Spleen (tissue), 11 donors: ENCODE results near the gene TUBA4B. TPM values are rescaled to one million over a fixed set of nuclear protein-coding genes. Genes with fewer than 3 reads are reported as not detected.

Source experiments
- DNase-seq: peaks from one replicate; pipeline ENCODE4 v3.0.0-alpha.2; 2020
- H3K27ac ChIP-seq, 8 donors: fragments of 200-600 bp; sonication (generic) in 7 of 8; 1 replicate in 4 of 8; 2 replicates in 4 of 8; pipeline versions ENCODE4 v1.5.0 to v1.8.0; 2016 to 2021; ENCODE audit warnings: inconsistent platforms in 4 of 8, mild to moderate bottlenecking in 4 of 8, moderate library complexity in 1 of 8
- H3K27me3 ChIP-seq, 7 donors: fragments of 200-600 bp; sonication (generic) in 6 of 7; replicated peaks in 1 of 7; 1 replicate in 4 of 7; 2 replicates in 3 of 7; pipeline versions ENCODE4 v1.5.0 to v1.8.0; 2016 to 2021; ENCODE audit warnings: inconsistent platforms in 3 of 7, mild to moderate bottlenecking in 1 of 7
- H3K36me3 ChIP-seq, 6 donors: fragments of 200-600 bp; sonication (generic) in 5 of 6; 1 replicate in 4 of 6; 2 replicates in 2 of 6; pipeline versions ENCODE4 v1.5.0 to v1.8.0; 2016 to 2021; ENCODE audit warnings: inconsistent platforms in 2 of 6
- H3K4me1 ChIP-seq, 6 donors: fragments of 200-600 bp; sonication (generic) in 5 of 6; 1 replicate in 3 of 6; 2 replicates in 3 of 6; pipeline versions ENCODE4 v1.5.0 to v1.8.0; 2016 to 2021; ENCODE audit warnings: inconsistent platforms in 3 of 6
- H3K4me3 ChIP-seq, 8 donors: fragments of 200-600 bp; sonication (generic) in 7 of 8; 1 replicate in 4 of 8; 2 replicates in 4 of 8; pipeline versions ENCODE4 v1.5.0 to v1.8.0; 2016 to 2021; ENCODE audit warnings: inconsistent platforms in 4 of 8, mild to moderate bottlenecking in 4 of 8, moderate library complexity in 2 of 8
- H3K9me3 ChIP-seq, 8 donors: fragments of 200-600 bp; sonication (generic) in 7 of 8; 1 replicate in 4 of 8; 2 replicates in 4 of 8; pipeline versions ENCODE4 v1.5.0 to v1.8.0; 2016 to 2021; ENCODE audit warnings: inconsistent platforms in 4 of 8
- CTCF ChIP-seq, 11 experiments: fragments of 200-600 bp in 7 of 11; fragments of 450-650 bp in 4 of 11; sonication (generic) in 4 of 11; IDR thresholded peaks in 8 of 11; conservative IDR thresholded peaks in 3 of 11; 1 replicate in 7 of 11; 2 replicates in 4 of 11; pipeline versions ENCODE4 v1.4.0 to v1.8.0; 2016 to 2021; ENCODE audit warnings: antibody characterized with exemption in 11 of 11, inconsistent platforms in 4 of 11, mild to moderate bottlenecking in 1 of 11
- POLR2A ChIP-seq, 3 donors: fragments of 450-650 bp; IDR thresholded peaks; one replicate each; pipeline ENCODE4 v1.5.1; 2017; ENCODE audit warnings: antibody characterized with exemption in 3 of 3, mild to moderate bottlenecking in 1 of 3
- POLR2AphosphoS5 ChIP-seq, 3 donors: sonication (generic); formaldehyde crosslinking; IDR thresholded peaks; one replicate each; pipeline ENCODE4 v1.5.1; 2017; ENCODE audit warnings: antibody characterized with exemption in 3 of 3
- WGBS, 5 donors: extraction: QIAGEN DNeasy Blood & Tissue Kit in 3 of 5; methylation state at CpG; one replicate each; pipeline versions ENCODE4 v1.1.5 to v1.1.7; 2013 to 2018; 5-methylcytosine and 5-hydroxymethylcytosine counted together
- intact Hi-C: fragments of 100-400 bp; cut with DNase I; formaldehyde crosslinking; loops from one replicate; pipeline ENCODE4 v1.15.0; 2023; ENCODE audit warnings: low total_unique reads
- polyA plus RNA-seq, 3 donors: library from polyadenylated mRNA; stranded (reverse); fragments of 200-250 nt; gene quantifications; one replicate each; pipeline ENCODE4 v1.2.1, GENCODE V29; 2013
- total RNA-seq, 7 donors: library from RNA; depleted of rRNA in 3 of 7; stranded (reverse); fragments of >200 nt in 3 of 7; fragmentation: NEBNext Ultra II Directional in 4 of 7; extraction: Animal tissue kit (Norgen Biotek cat#: 25700) in 4 of 7; gene quantifications; one replicate each; pipeline versions ENCODE4 v1.1.0 to v1.2.1, GENCODE V29; 2016 to 2021
- donor health status: healthy with polysubstance abuse.
- donor health status: DM: no; HTN: no; CAD: no; lungs with moderate emphysema.
- donor health status: DM: no; HTN: no; CAD: no.
- donor health status: Bipolar disorder and iron deficiency.
- donor health status: healthy.
- donor health status: DM: no; HTN: no; CAD: no.
- donor health status: DM: yes; HTN: yes; CAD: no.

TUBA4B gene
- total and polyA plus RNA-seq, 10 donors, result not detected

- intact Hi-C loops, result no loop called here
- WGBS, 5 donors, result 84 to 96% (median 92%) methylated on average over 8 of the region's 8 CpGs
Observed at GRCh38 chr2:219281588-219281987, 28.5 kb downstream of the TUBA4B start.

GRCh38 chr2:219282375-219282774 lies 29.3 kb downstream of the TUBA4B start:
- TF ChIP-seq POLR2AphosphoS5 (IDR thresholded peaks at IDR 0.05), result no peak
- TF ChIP-seq POLR2A (IDR thresholded peaks at IDR 0.05), result no peak
- no peak for TF ChIP-seq CTCF (IDR thresholded peaks at IDR 0.05 in 8 of 11, conservative IDR thresholded peaks at IDR 0.05 in 3 of 11)
- peaks cover 26 to 85% (median 50%) of the 10 kb centered on the region in 6 donors for H3K4me1 ChIP-seq
- peaks cover 0 to 67% (median 49%) of the 10 kb centered on the region in 6 donors for H3K36me3 ChIP-seq
- no peak for DNase-seq
- no peaks in the 10 kb centered on the region for H3K27me3 ChIP-seq
- WGBS, 5 donors, result 85 to 93% (median 90%) methylated on average over 5 of the region's 5 CpGs
- peak overlapping the region in 6 of 8 donors; percentile 20 to 99 (median 50) for H3K27ac ChIP-seq
- H3K4me3 ChIP-seq, result no peak overlapping the region
- H3K9me3 ChIP-seq, result no peaks in the 10 kb centered on the region
- intact Hi-C loops, result no loop called here

More at GRCh38 chr2:219281588-219281987, 28.5 kb downstream of the TUBA4B start:
- no peak for TF ChIP-seq CTCF (IDR thresholded peaks at IDR 0.05 in 8 of 11, conservative IDR thresholded peaks at IDR 0.05 in 3 of 11)
- no peaks in the 10 kb centered on the region for H3K9me3 ChIP-seq
- no peaks in the 10 kb centered on the region for H3K27me3 ChIP-seq
- H3K27ac ChIP-seq, result peak overlapping the region in 4 of 8 donors; percentile 2 to 99 (median 32)
- H3K4me1 ChIP-seq, result peaks cover 26 to 88% (median 53%) of the 10 kb centered on the region in 6 donors
- peak; percentile 72 for DNase-seq
- no peak overlapping the region for H3K4me3 ChIP-seq
- peaks cover 0 to 63% (median 49%) of the 10 kb centered on the region in 6 donors for H3K36me3 ChIP-seq

GRCh38 chr2:219282943-219283581 lies 30.0 kb downstream of the TUBA4B start:
- intact Hi-C loops, result no loop called here
- Histone ChIP-seq H3K27me3 (no peaks in the 10 kb centered on the region), H3K4me3 (no peak overlapping the region), H3K9me3 (no peaks in the 10 kb centered on the region), H3K4me1 (peaks cover 20 to 78% (median 43%) of the 10 kb centered on the region in 6 donors), H3K27ac (peak overlapping the region in 6 of 8 donors; percentile 20 to 58 (median 44)), H3K36me3 (peaks cover 0 to 67% (median 49%) of the 10 kb centered on the region in 6 donors)
- WGBS, 5 donors, result 87 to 94% (median 90%) methylated on average over 16 to 17 of the region's 17 CpGs
- TF ChIP-seq CTCF (IDR thresholded peaks at IDR 0.05 in 8 of 11, conservative IDR thresholded peaks at IDR 0.05 in 3 of 11) (no peak), POLR2AphosphoS5 (IDR thresholded peaks at IDR 0.05) (peak in 1 of 3 donors; percentile 40)
- no peak for DNase-seq

- TF ChIP-seq CTCF (IDR thresholded peaks at IDR 0.05 in 8 of 11, conservative IDR thresholded peaks at IDR 0.05 in 3 of 11), result no peak
- TF ChIP-seq POLR2AphosphoS5 (IDR thresholded peaks at IDR 0.05), result no peak
- no peak for TF ChIP-seq POLR2A (IDR thresholded peaks at IDR 0.05)
- intact Hi-C loops, result no loop called here
- no peak overlapping the region for H3K4me3 ChIP-seq
- no peaks in the 10 kb centered on the region for H3K9me3 ChIP-seq
- peak overlapping the region in 4 of 8 donors; percentile 32 to 62 (median 52) for H3K27ac ChIP-seq
- H3K36me3 ChIP-seq, result peaks cover 0 to 67% (median 49%) of the 10 kb centered on the region in 6 donors
- 94 to 99% (median 95%) methylated on average over 13 to 16 of the region's 16 CpGs for WGBS, 5 donors
- DNase-seq, result peak; percentile 71
- H3K4me1 ChIP-seq, result peaks cover 12 to 65% (median 32%) of the 10 kb centered on the region in 6 donors
- H3K27me3 ChIP-seq, result no peaks in the 10 kb centered on the region
Observed at GRCh38 chr2:219284501-219285372, 31.7 kb downstream of the TUBA4B start.
